Adrenal gland (tissue), 5 donors: Measurements from ENCODE around the gene CLIP1.

Experiments
- POLR2A ChIP-seq, 2 donors: fragments of 450-650 bp; IDR thresholded peaks; one replicate each; pipeline ENCODE4 v1.6.1; 2017; ENCODE audit warnings: antibody characterized with exemption in 2 of 2, mild to moderate bottlenecking in 2 of 2, moderate library complexity in 1 of 2
- TF ChIP-seq, protein P1 (sequence below), 6 experiments: fragments of 450-650 bp in 4 of 6; fragments of 200-600 bp in 2 of 6; sonication (generic) in 1 of 6; IDR thresholded peaks; 1 replicate in 5 of 6; 2 replicates in 1 of 6; pipeline versions ENCODE4 v1.5.1 to v1.8.0; 2016 to 2021; ENCODE audit warnings: antibody characterized with exemption in 6 of 6, mild to moderate bottlenecking in 2 of 6, moderate library complexity in 1 of 6
- donor health status: DM: no; HTN: no; CAD: no.

DNA sequence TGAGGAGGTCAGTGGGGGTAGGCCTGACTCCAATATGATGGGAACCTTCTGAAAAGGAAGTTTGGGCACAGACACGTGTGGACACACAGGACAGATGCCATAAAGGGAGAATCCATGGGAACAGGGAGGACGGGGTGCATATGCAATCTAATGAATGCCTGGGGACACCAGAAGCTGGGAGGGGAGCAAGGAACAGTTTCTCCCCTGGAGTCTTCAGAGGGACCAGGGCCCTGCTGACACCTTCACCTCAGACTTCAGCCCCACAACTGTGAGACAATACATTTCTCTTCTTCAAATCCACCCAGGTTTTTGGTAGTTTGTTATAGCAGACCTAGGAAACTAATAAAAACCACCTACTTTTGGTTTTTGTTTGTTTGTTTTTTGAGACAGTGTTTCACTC, 35.2 kb upstream of the CLIP1 start:
- TF ChIP-seq, protein P1, sequence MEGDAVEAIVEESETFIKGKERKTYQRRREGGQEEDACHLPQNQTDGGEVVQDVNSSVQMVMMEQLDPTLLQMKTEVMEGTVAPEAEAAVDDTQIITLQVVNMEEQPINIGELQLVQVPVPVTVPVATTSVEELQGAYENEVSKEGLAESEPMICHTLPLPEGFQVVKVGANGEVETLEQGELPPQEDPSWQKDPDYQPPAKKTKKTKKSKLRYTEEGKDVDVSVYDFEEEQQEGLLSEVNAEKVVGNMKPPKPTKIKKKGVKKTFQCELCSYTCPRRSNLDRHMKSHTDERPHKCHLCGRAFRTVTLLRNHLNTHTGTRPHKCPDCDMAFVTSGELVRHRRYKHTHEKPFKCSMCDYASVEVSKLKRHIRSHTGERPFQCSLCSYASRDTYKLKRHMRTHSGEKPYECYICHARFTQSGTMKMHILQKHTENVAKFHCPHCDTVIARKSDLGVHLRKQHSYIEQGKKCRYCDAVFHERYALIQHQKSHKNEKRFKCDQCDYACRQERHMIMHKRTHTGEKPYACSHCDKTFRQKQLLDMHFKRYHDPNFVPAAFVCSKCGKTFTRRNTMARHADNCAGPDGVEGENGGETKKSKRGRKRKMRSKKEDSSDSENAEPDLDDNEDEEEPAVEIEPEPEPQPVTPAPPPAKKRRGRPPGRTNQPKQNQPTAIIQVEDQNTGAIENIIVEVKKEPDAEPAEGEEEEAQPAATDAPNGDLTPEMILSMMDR (IDR thresholded peaks at IDR 0.05): no peak
- no peak for TF ChIP-seq POLR2A (IDR thresholded peaks at IDR 0.05)
